Hepatocyte (in vitro differentiated cells): ENCODE results near the gene CLCN1.

Experiments
- CTCF ChIP-seq: fragments of 200-600 bp; sonication (generic); IDR thresholded peaks from 2 replicates; pipeline ENCODE4 v1.5.1; 2016; ENCODE audit warnings: antibody characterized with exemption, mild to moderate bottlenecking; ENCODE audit not compliant: poor library complexity
- EZH2 ChIP-seq: fragments of 200-600 bp; sonication (generic); IDR thresholded peaks from 2 replicates; pipeline ENCODE4 v1.6.1; 2016; ENCODE audit warnings: antibody characterized with exemption, mild to moderate bottlenecking, borderline replicate concordance

GRCh38 chr7:143320620-143321019 is 4.7 kb downstream of the CLCN1 start:
- TF ChIP-seq CTCF = no peak
- no peak for TF ChIP-seq EZH2
